IPS DF 6.9 (cell line): ENCODE measurements around the gene EMSY.
"Not testable (repeated sequence)": the region's sequence is repeated elsewhere in the genome, so short reads cannot be mapped to it uniquely, and the experiment has no call there.

Source experiments
- DNase-seq: peaks from one replicate; pipeline ENCODE4 v3.0.0-alpha.2; 2013; ENCODE audit warnings: low read depth, low spot score
- H3K27ac ChIP-seq: one replicate; pipeline ENCODE4 v1.5.1; 2013; ENCODE audit warnings: low read length, control low read depth
- H3K27me3 ChIP-seq: 2 replicates; pipeline ENCODE4 v1.6.1; 2013; ENCODE audit warnings: mild to moderate bottlenecking, low read length; ENCODE audit not compliant: control insufficient read depth, insufficient read depth
- H3K36me3 ChIP-seq: 2 replicates; pipeline ENCODE4 v1.6.1; 2013; ENCODE audit warnings: low read length; ENCODE audit not compliant: control insufficient read depth, insufficient read depth
- H3K4me1 ChIP-seq: 2 replicates; pipeline ENCODE4 v1.6.1; 2013; ENCODE audit warnings: low read length; ENCODE audit not compliant: control insufficient read depth, insufficient read depth
- H3K4me3 ChIP-seq: 2 replicates; pipeline ENCODE4 v1.5.1; 2013; ENCODE audit warnings: mild to moderate bottlenecking, low read length
- H3K9me3 ChIP-seq: 2 replicates; pipeline ENCODE4 v1.6.1; 2013; ENCODE audit warnings: low read length, inconsistent platforms; ENCODE audit not compliant: control insufficient read depth, insufficient read depth
- WGBS: extraction: QIAGEN DNeasy Blood & Tissue Kit; methylation state at CpG from one replicate; pipeline ENCODE4 v1.1.7; 2013; ENCODE audit warnings: mixed read lengths, missing lambda C conversion rate; ENCODE audit not compliant: insufficient read length, insufficient coverage; 5-methylcytosine and 5-hydroxymethylcytosine counted together

Gene EMSY

GRCh38 chr11:76592961-76593360 is 148.1 kb downstream of the EMSY start:
- no CpG with 5 or more reads among the region's 3 CpGs for WGBS
- Histone ChIP-seq H3K27me3 (no peaks in the 10 kb centered on the region), H3K27ac (no peak overlapping the region), H3K4me3 (no peak overlapping the region), H3K4me1 (no peaks in the 10 kb centered on the region), H3K9me3 (no peaks in the 10 kb centered on the region), H3K36me3 (no peaks in the 10 kb centered on the region; the same call in 1 of the 2 replicates)
- DNase-seq, result no peak

- not testable (repeated sequence) for DNase-seq, H3K36me3 ChIP-seq, H3K9me3 ChIP-seq, H3K27ac ChIP-seq, H3K27me3 ChIP-seq, H3K4me1 ChIP-seq, H3K4me3 ChIP-seq
- WGBS, result no CpG with 5 or more reads among the region's 4 CpGs
Observed at GRCh38 chr11:76595091-76595490, 150.3 kb downstream of the EMSY start.

- DNase-seq, result no peak
- no peaks in the 10 kb centered on the region for H3K27me3 ChIP-seq
- no peaks in the 10 kb centered on the region for H3K36me3 ChIP-seq
- H3K27ac ChIP-seq, result no peak overlapping the region
- WGBS, result no CpG with 5 or more reads among the region's 11 CpGs
- no peak overlapping the region for H3K4me3 ChIP-seq
- no peaks in the 10 kb centered on the region for H3K4me1 ChIP-seq
- H3K9me3 ChIP-seq, result no peaks in the 10 kb centered on the region
Observed at GRCh38 chr11:76596652-76597051, 151.8 kb downstream of the EMSY start.

GRCh38 chr11:76597533-76598425 is 153.0 kb downstream of the EMSY start:
- no peak overlapping the region for H3K4me3 ChIP-seq
- no peak overlapping the region for H3K27ac ChIP-seq
- H3K9me3 ChIP-seq, result no peaks in the 10 kb centered on the region
- no CpG with 5 or more reads among the region's 12 CpGs for WGBS
- DNase-seq, result no peak
- H3K27me3 ChIP-seq, result no peaks in the 10 kb centered on the region
- H3K4me1 ChIP-seq, result no peaks in the 10 kb centered on the region
- H3K36me3 ChIP-seq, result no peaks in the 10 kb centered on the region

GRCh38 chr11:76598426-76598839 is 153.6 kb downstream of the EMSY start:
- no peak overlapping the region for H3K4me3 ChIP-seq
- no peaks in the 10 kb centered on the region for H3K36me3 ChIP-seq
- no peak overlapping the region for H3K27ac ChIP-seq
- no peaks in the 10 kb centered on the region for H3K9me3 ChIP-seq
- H3K4me1 ChIP-seq, result no peaks in the 10 kb centered on the region
- H3K27me3 ChIP-seq, result no peaks in the 10 kb centered on the region
- no CpG with 5 or more reads among the region's 6 CpGs for WGBS
- no peak for DNase-seq

- Histone ChIP-seq H3K4me1 (no peaks in the 10 kb centered on the region), H3K27ac (no peak overlapping the region), H3K27me3 (no peaks in the 10 kb centered on the region), H3K4me3 (no peak overlapping the region), H3K36me3 (no peaks in the 10 kb centered on the region), H3K9me3 (no peaks in the 10 kb centered on the region)
- no peak for DNase-seq
- WGBS, result no CpG with 5 or more reads among the region's 18 CpGs
Observed at GRCh38 chr11:76599041-76600013, 154.5 kb downstream of the EMSY start.

- no peak overlapping the region for H3K4me3 ChIP-seq
- no peaks in the 10 kb centered on the region for H3K4me1 ChIP-seq
- no CpG with 5 or more reads among the region's 10 CpGs for WGBS
- no peak for DNase-seq
- H3K9me3 ChIP-seq, result no peaks in the 10 kb centered on the region
- H3K27ac ChIP-seq, result no peak overlapping the region
- no peaks in the 10 kb centered on the region for H3K27me3 ChIP-seq
- no peaks in the 10 kb centered on the region for H3K36me3 ChIP-seq
Observed at GRCh38 chr11:76600124-76600655, 155.4 kb downstream of the EMSY start.

- no peaks in the 10 kb centered on the region for H3K27me3 ChIP-seq
- no CpG with 5 or more reads among the region's 7 CpGs for WGBS
- DNase-seq, result no peak
Observed at GRCh38 chr11:76601272-76601671, 156.5 kb downstream of the EMSY start.

GRCh38 chr11:76601724-76602123 is 156.9 kb downstream of the EMSY start:
- Histone ChIP-seq H3K27me3 (no peaks in the 10 kb centered on the region), H3K4me1 (no peaks in the 10 kb centered on the region), H3K9me3 (no peaks in the 10 kb centered on the region), H3K27ac (no peak overlapping the region), H3K4me3 (no peak overlapping the region), H3K36me3 (no peaks in the 10 kb centered on the region)
- WGBS, result no CpG with 5 or more reads among the region's 3 CpGs
- no peak for DNase-seq

More at GRCh38 chr11:76601272-76601671, 156.5 kb downstream of the EMSY start:
- Histone ChIP-seq H3K36me3 (no peaks in the 10 kb centered on the region), H3K27ac (no peak overlapping the region), H3K4me3 (no peak overlapping the region), H3K9me3 (no peaks in the 10 kb centered on the region), H3K4me1 (no peaks in the 10 kb centered on the region)

GRCh38 chr11:76602431-76602861 is 157.6 kb downstream of the EMSY start:
- no peak for DNase-seq
- Histone ChIP-seq H3K4me3 (no peak overlapping the region), H3K9me3 (no peaks in the 10 kb centered on the region), H3K27me3 (no peaks in the 10 kb centered on the region), H3K36me3 (no peaks in the 10 kb centered on the region), H3K4me1 (no peaks in the 10 kb centered on the region), H3K27ac (no peak overlapping the region)
- no CpG with 5 or more reads among the region's 8 CpGs for WGBS
